GM18861 (cell line): ENCODE measurements around the gene NOMO2.
"Not testable (repeated sequence)": the region's sequence is repeated elsewhere in the genome, so short reads cannot be mapped to it uniquely, and the experiment has no call there.

Experiments used
- ATAC-seq: cut with Tn5 transposase; IDR thresholded peaks from one replicate; pipeline ENCODE4 v1.9.1; 2021; ENCODE audit not compliant: unreplicated experiment

NOMO2 gene

DNA sequence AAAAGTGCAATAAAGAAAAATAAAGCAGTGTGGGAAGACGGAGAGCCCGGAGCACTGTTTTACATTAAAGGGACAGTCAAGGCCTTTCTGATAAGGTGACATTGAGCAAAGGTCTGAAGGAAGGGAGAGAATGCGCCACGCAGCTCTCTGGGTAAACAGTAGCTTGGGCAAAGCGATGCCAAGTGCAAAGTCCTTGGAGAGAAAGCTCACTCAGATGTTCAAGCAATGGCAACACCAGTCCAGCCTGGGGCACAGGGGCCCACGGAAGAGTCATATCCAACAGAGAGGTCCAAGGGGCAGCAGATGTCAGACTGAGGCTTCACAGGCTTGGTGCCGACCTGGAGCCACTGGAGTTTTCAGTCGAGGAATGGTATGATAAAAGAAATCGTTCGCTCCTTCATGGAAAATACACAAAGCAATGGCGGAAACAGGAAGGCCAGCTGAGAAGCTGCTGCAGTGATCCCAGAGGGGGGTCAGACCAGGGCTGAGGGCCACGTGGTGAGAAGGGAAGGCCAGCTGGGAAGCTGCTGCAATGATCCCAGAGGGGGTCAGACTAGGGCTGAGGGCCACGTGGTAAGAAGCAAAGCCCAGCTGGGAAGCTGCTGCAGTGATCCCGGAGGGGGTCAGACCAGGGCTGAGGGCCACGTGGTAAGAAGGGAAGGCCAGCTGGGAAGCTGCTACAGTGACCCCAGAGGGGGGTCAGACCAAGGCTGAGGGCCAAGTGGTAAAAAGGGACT is 40.3 kb downstream of the NOMO2 start:
- ATAC-seq = not testable (repeated sequence)

GRCh38 chr16:18518536-18519283 is 43.2 kb downstream of the NOMO2 start:
- ATAC-seq = not testable (repeated sequence)

GRCh38 chr16:18498430-18498829 is 63.5 kb downstream of the NOMO2 start:
- ATAC-seq = not testable (repeated sequence)

- not testable (repeated sequence) for ATAC-seq
Measured at GRCh38 chr16:18497032-18497431, 64.9 kb downstream of the NOMO2 start.

- not testable (repeated sequence) for ATAC-seq
Measured at GRCh38 chr16:18492118-18492897, 69.6 kb downstream of the NOMO2 start.

- ATAC-seq = not testable (repeated sequence)
Measured at GRCh38 chr16:18436025-18436424, 125.9 kb downstream of the NOMO2 start.

GRCh38 chr16:18415827-18416226 is 146.1 kb downstream of the NOMO2 start:
- ATAC-seq = not testable (repeated sequence)

DNA sequence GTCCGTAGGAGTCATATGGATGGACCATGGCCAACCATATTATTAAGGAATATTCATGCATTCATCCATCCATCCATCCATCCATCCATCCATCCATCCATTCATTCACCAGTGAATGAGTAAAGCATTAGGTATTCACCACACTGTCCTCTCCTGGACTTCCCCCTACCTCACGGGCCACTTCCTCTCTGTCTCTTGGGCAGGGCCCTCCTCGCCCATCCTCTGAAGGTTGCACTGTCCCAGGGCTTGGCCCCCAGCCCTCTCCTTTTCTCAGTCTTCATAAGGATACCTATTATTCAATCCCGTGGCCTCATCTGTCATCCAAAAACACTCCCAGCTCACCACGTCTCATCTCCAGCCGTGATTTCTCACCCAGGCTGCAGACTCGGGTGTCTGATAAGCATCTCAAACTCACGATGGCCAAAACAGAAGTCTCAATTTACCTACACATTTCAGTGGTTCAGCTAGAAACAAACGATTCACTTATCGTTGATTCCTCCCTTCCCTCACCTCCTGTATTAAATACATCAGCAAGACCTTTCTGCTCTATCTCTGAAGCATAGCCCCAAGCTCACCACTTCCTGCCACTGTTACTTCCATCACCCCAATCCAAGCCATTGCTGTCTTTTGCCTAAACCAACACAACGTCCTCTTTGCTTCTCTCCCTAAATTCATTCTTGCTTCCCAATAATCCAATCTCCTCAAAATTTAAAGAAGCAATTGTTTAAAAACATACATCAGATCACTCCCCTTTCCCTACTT is 152.2 kb downstream of the NOMO2 start:
- not testable (repeated sequence) for ATAC-seq

- peak; percentile 46 for ATAC-seq
Measured at GRCh38 chr16:18401851-18402657, 159.8 kb downstream of the NOMO2 start.

DNA sequence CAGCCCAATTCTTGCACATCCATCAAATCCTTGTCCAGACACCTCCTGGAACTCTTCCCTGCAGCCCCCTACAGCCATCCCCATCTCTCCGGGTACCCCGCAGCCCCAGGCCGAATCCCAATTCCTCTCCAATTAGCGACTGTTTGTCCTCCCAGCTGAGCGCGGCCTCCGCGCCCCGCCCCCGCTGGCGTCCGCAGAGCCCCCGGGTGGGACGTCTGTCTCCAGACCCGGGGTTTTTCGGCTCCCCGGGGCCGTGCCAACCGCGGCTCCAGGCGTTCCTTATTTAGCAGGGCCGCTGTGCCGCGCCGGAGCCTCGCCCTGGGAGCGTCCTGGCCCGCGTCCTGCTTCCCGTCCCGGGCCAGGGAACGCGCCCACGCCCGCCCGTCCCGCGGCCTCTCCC is 160.7 kb downstream of the NOMO2 start:
- ATAC-seq = not testable (repeated sequence)

DNA sequence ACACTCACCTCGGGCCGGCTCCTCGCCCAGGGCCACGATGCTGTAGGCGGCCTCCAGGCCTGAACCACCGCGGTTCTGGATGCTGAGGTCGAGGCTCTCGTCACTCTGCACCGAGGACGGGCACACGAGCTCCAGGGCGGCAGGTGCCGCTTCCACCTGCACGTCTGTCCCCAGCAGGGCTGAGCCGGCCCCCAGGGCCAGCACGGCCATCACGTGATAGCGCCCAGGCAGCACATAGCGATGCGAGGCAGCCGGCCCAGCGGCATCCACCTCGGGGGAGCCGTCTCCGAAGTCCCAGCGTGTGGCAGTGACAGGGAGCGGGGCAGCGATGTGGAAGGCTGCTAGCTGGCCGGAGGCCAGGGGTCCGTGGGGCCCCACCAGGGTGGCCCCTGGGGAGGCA is 167.5 kb downstream of the NOMO2 start:
- ATAC-seq = not testable (repeated sequence)

- ATAC-seq = not testable (repeated sequence)
Measured at GRCh38 chr16:18387767-18388166, 174.1 kb downstream of the NOMO2 start.

DNA sequence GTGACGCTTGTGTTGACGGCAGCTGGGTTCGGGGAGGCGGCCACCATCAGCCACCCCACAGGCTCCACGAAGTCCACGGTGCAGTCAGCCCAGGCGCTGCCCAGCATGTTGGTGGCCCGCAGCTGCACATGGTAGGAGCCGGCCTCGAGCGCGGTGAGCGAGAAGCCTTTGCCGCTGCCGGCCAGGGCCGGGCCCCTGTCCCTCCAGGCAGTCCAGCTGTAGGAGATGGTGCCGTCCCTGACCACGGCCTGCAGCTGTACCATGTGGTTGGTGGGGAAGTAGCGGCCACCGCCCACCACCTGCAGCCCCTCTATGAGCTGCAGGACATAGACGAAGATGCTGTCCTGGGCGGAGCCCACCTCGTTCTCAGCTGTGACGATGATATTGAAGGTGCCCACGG is 175.4 kb downstream of the NOMO2 start:
- not testable (repeated sequence) for ATAC-seq

DNA sequence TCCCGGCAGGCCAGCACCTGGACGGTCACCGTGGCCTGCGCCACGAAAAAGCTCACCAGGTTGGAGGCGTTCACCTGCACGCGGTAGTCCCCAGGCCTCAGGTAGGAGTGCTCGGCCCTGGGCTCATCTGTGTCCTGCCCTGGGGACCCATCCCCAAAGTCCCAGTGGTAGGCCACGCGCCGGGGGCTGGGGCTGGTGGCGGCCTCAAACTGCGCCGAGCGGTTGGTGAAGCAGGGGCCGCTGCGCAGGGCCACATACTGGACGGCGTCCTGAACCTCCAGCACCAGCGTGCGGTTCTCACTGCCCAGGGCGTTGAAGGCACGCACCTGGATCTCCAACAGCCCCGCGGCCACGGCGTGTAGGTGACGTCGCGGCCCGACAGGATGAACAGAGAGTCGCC is 176.6 kb downstream of the NOMO2 start:
- ATAC-seq = not testable (repeated sequence)

DNA sequence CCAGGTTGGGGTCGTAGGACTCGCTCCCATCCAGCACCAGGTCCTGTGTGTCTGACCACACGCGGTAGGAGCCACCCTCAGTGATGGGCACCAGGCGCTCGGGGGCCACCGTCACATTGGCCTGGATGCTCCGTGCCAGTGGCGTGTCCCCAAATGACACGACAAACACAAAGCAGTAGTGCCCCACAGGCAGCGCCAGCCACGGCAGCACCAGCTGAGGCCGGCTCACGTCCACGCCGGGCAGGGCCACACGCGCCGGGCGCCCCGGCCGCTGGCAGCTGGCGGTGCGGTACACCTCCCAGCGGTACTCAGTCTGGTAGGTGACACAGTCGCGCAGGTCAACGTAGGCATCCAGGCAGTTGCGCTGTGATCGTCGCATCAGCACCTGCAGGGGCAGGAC is 177.0 kb downstream of the NOMO2 start:
- ATAC-seq = not testable (repeated sequence)

DNA sequence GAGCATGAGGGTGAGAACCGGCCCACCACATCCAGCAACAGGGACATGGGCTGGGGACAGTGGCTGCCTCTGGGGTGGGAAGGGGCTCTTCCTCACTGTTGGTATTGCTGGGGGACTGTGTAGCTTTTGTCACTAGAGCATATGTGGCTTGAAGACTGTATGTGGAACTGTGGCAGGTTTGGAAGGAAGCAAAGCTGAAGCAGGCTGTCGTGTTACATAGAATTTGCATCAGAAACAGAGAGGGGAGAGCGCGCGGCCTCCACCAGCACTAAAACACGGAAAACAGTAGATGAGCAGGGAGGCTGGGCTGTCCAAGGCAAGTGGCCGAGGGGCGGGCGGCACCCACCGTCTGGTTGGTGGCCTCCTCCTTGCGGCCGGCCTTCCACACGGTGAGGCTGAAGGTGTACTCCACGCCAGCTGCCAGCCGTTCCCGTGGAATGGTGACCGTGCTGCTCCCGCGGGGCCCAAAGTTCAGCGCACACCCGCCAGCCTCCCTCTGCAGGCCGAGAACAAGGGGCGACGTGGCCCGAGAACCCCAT is 177.7 kb downstream of the NOMO2 start:
- not testable (repeated sequence) for ATAC-seq

GRCh38 chr16:18382696-18383095 is 179.2 kb downstream of the NOMO2 start:
- not testable (repeated sequence) for ATAC-seq
